ENCODE data around the gene B9D1. TPM values are rescaled to one million over a fixed set of nuclear protein-coding genes. Genes with fewer than 3 reads are reported as not detected.

Gene B9D1
- total RNA-seq: 3.0 TPM

GRCh38 chr17:19362277-19363113 lies at the start of gene B9D1:
Gene B9D1, minus strand, starts transcription at chr17:19362723. Its CDS starts 154 bp downstream, at chr17:19362569.
- ATAC-seq: peak; percentile 95

GRCh38 chr17:19411631-19412030 lies 49.1 kb upstream of the B9D1 start:
- DNase-seq (ENCODE audit: low spot score): no peak
- ATAC-seq: no peak

More at GRCh38 chr17:19362277-19363113, at the start of gene B9D1:
- peak; percentile 97 for DNase-seq (ENCODE audit: low spot score)

DNA sequence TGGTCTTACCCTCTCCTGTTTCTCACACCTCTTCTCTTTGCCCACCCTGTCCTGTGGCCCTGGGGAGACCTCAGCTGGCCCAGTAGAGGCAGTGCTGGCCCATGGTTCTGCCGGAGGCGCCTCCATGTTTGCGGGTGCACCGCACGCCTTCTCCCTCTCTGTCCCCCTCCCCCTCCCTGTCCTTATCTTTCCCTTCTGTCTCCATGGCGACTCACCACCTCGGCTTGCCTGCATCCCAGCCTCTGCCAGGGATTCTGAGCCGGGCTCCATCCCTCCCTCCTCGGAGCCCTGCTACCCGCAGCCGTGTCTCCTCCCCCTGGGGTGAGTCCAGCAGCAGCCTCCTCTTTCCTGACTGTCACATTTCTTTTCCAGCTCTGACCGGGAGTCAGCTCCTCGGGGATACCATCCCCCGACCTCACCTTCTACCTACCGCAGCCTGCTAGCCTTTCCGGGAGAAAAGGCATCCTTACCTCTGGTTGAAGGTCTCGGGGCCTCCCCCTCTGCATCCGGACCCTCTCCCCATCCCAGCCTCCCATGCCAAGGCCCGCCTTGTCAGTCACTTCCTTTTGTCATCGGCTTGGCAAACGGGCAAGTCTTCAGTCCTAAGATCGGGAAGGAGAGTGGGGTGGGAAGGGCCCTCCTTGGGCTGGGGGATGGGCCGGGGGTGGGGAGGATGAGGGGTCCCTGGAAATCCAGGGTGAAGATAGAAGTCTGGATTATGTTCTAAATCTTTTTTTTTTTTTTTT lies 48.5 kb upstream of the B9D1 start, which contains the start of gene RNF112:
TSS of gene RNF112 (plus strand) at position 358 of the 746 bp plus-strand sequence. CDS start at position 535, 177 bp downstream.
- DNase-seq (ENCODE audit: low spot score) (peak; percentile 41), ATAC-seq (no peak)

GRCh38 chr17:19410091-19410490 lies 47.6 kb upstream of the B9D1 start:
- ATAC-seq: no peak
- no peak for DNase-seq (ENCODE audit: low spot score)

GRCh38 chr17:19409509-19409908 lies 47.0 kb upstream of the B9D1 start:
- ATAC-seq (no peak), DNase-seq (ENCODE audit: low spot score) (no peak)

DNA sequence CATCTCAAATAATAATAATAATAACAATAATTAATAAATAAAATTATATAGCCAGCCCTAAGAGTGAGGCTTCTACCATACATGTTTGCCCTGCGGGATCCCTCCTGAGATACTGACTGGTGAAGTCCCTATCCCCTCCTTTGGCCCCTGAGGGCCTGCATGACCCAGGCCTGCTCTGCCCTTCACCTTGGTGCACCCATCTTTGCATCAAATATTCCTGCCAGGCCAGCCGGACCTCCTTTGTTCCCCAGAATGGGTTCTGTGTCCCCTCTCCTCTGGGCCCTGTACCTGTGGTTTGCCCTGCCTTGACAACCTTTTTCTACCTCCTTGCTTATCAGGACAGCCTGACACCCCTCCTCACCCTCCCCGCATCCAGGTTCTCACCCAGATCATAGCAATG lies 46.5 kb upstream of the B9D1 start:
- no peak for ATAC-seq
- no peak for DNase-seq (ENCODE audit: low spot score)

DNA sequence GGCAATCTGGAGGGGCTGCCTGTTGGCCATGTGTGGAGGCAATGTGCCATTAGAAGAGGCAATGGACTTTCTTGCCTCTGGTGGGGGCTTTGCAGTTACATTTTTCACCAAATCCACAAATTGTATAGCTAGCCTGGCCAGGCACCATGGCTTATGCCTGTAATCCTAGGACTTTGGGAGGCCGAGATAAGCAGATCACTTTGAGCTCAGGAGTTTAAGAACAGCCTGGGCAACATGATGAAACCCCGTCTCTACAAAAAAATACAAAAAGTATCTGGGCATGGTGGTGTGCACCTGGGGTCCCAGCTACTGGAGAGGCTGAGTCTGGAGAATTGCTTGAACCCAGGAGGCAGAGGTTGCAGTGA lies 45.8 kb upstream of the B9D1 start:
- DNase-seq (ENCODE audit: low spot score) (no peak), ATAC-seq (no peak)

DNA sequence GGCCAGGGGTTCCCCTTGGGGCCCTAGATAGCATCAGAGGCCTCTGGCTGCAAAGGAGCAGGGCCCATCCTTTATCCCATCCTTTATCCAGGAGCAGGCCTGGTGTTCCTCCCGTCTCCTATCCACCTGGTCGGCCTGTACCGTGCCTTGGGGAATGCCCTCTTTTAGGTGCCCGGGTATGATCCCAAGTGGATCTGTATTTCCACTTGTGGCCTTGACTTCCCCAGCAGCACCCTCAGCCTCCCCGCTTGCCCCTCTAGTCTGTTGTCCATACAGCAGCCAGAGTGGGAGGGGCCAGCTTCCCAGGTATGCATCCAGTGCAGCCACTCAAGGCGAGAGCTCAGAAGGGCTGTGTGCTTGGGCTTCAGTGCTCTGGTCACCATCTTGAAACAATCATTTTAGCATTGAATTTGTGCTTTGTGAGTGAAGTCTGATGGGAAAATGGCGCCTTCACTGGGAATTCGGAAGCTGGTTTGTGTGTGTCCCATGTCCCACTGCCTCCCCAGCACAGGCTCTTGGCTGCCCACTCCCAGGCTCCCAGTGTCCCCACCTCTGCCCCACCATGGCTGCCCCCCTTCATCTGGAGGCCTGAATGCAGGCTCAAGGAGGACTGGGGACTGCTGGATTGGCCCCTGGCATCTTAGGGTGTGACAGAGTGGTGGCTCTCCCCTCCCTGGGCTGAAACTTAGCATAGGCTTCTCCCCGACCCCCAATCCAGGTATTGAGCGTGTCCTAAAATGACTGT lies 45.2 kb upstream of the B9D1 start:
- DNase-seq (ENCODE audit: low spot score) (no peak), ATAC-seq (no peak)

- ATAC-seq (no peak), DNase-seq (ENCODE audit: low spot score) (no peak)
Measured at GRCh38 chr17:19405114-19405513, 42.6 kb upstream of the B9D1 start.

DNA sequence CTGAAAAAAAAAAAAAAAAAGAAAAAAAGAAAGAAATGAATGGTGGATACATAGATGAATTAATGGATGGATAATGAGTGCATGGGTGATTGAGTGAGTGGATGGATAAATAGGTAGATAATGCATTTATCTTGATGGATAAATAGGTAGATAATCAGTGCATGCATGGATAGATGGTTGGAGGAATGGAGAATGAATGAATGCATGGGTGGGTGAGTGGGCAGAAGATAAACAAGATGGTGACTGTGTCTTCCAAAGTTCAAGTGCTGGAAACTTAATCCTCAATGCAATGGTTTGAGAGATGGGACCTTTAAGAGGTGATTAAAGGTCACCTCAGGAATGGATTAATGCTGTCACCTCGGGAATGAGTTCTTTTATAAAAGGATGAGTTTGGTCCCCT lies 41.7 kb upstream of the B9D1 start:
- no peak for DNase-seq (ENCODE audit: low spot score)
- no peak for ATAC-seq

- peak; percentile 35 for DNase-seq (ENCODE audit: low spot score)
- ATAC-seq: no peak
Measured at GRCh38 chr17:19403021-19403420, 40.5 kb upstream of the B9D1 start.

DNA sequence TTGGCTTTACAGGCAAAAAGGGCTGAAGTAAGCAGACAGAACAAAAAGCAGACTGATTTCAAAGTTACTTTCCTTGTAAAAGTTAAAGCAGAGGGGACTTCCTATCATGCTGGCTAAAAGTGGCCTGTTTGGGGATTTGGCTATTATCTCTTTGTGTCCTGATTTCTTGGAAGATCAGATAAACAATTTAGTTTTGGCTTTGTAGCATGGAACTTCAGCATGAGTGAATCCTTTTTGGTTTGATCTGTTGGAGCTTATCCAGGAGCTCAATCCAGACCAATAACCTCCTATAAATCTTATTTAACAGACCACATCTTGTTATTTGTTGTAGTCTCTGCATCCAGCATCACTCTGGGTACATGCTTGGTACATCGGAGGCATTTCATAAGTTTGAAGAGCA lies 39.6 kb upstream of the B9D1 start:
- ATAC-seq (no peak), DNase-seq (ENCODE audit: low spot score) (no peak)

DNA sequence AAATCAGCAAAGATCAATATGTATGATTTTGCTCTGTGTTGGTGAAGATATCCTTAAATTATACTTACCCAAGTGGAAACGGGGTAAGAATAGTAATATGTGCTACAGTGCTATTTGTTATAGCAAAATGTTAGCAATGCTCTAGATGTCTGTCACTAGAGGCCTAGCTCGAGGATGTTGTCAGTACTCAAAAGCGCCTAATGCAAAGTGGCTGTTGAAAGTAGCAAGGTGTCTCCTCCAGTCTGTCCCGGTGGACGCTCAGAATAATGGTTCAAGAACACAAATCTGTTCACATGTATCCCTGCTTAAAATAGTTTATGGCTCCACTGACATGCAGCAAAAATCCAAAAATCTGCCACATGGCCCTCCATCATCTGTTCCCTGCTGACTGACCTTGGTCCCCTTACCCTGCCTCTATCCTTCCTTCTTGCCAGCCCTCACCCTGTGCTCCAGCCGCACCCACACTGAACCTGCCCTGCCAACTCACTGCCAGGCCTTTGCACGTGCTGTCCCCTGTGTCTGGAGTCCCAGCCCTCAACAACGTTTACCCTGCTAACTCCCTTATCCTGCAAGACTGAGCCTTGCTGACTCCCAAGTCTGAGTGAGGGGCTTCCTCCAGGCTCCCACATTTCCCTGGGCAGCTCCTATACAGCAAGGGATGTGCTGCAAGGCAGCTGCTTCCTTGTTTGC lies 38.9 kb upstream of the B9D1 start:
- ATAC-seq (no peak), DNase-seq (ENCODE audit: low spot score) (no peak)

GRCh38 chr17:19399750-19400450 lies 37.4 kb upstream of the B9D1 start:
- DNase-seq (ENCODE audit: low spot score): no peak
- no peak for ATAC-seq

GRCh38 chr17:19398301-19399181 lies 36.0 kb upstream of the B9D1 start:
- DNase-seq (ENCODE audit: low spot score) (peak; percentile 49), ATAC-seq (peak; percentile 71)

GRCh38 chr17:19397556-19398041 lies 35.1 kb upstream of the B9D1 start:
- DNase-seq (ENCODE audit: low spot score): no peak
- ATAC-seq: no peak

- ATAC-seq: no peak
- no peak for DNase-seq (ENCODE audit: low spot score)
Measured at GRCh38 chr17:19392303-19392702, 29.8 kb upstream of the B9D1 start.

- DNase-seq (ENCODE audit: low spot score) (no peak), ATAC-seq (no peak)
Measured at GRCh38 chr17:19391432-19391831, 28.9 kb upstream of the B9D1 start.

GRCh38 chr17:19390951-19391350 lies 28.4 kb upstream of the B9D1 start:
- DNase-seq (ENCODE audit: low spot score): no peak
- ATAC-seq: no peak

Measured in left lobe of liver (tissue), 2 donors.